MCF 10A (cell line): ENCODE data around the gene VASP. TPM values are rescaled to one million over a fixed set of nuclear protein-coding genes. Genes with fewer than 3 reads are reported as not detected.

Experiments used
- BruUV-seq: library from RNA; stranded (reverse); fragments of 400-500 nt; replicated peaks from 2 replicates; lab custom pipeline; 2021; lab: Mats Ljungman, UMichigan
- CTCF ChIA-PET: fragments of 300-600 bp; sonication (Branson Sonifier 250); formaldehyde crosslinking; extraction: SDS; loops from one replicate; lab custom pipeline; 2021; ENCODE audit warnings: antibody characterized with exemption, inconsistent platforms; lab: Yijun Ruan, JAX
- POLR2A ChIA-PET: fragments of 300-600, 350-650 bp; sonication (Branson Sonifier 250); formaldehyde crosslinking; extraction: SDS; loops from one replicate; lab custom pipeline; 2020; ENCODE audit warnings: antibody characterized with exemption, inconsistent platforms; lab: Yijun Ruan, JAX
- DNase-seq: peaks from one replicate; pipeline ENCODE4 v3.0.0-alpha.2; 2018; ENCODE audit not compliant: unreplicated experiment
- H3K27ac Mint-ChIP-seq: one replicate; pipeline ENCODE4 v1.8.0; 2022; ENCODE audit warnings: mild to moderate bottlenecking, low read depth, mixed read lengths; ENCODE audit not compliant: unreplicated experiment
- H3K27me3 Mint-ChIP-seq: one replicate; pipeline ENCODE4 v1.8.0; 2022; ENCODE audit warnings: mixed read lengths; ENCODE audit not compliant: insufficient read depth, unreplicated experiment
- H3K36me3 Mint-ChIP-seq: one replicate; pipeline ENCODE4 v1.8.0; 2022; ENCODE audit warnings: mild to moderate bottlenecking, moderate library complexity, mixed read lengths; ENCODE audit not compliant: insufficient read depth, unreplicated experiment
- H3K4me1 Mint-ChIP-seq: one replicate; pipeline ENCODE4 v1.8.0; 2022; ENCODE audit warnings: mixed read lengths; ENCODE audit not compliant: insufficient read depth, unreplicated experiment
- H3K4me3 Mint-ChIP-seq: one replicate; pipeline ENCODE4 v1.8.0; 2022; ENCODE audit warnings: mild to moderate bottlenecking, moderate library complexity, mixed read lengths; ENCODE audit not compliant: unreplicated experiment
- H3K9me3 Mint-ChIP-seq: one replicate; pipeline ENCODE4 v1.8.0; 2022; ENCODE audit warnings: mixed read lengths; ENCODE audit not compliant: unreplicated experiment
- CTCF ChIP-seq: fragments of 200-600 bp; IDR thresholded peaks from one replicate; pipeline ENCODE4 v1.8.0; 2022; ENCODE audit warnings: antibody characterized with exemption, mild to moderate bottlenecking; ENCODE audit not compliant: unreplicated experiment
- intact Hi-C: fragments of 100-400 bp; cut with micrococcal nuclease; formaldehyde crosslinking; loops from 2 replicates; pipeline ENCODE4 v1.14.1; 2022
- total RNA-seq: library from RNA; stranded (reverse); gene quantifications from 2 replicates; pipeline ENCODE4 v1.2.3, GENCODE V29; 2022

The VASP gene
- total RNA-seq, 1 experiment from 2014 or later, result 178 TPM

DNA sequence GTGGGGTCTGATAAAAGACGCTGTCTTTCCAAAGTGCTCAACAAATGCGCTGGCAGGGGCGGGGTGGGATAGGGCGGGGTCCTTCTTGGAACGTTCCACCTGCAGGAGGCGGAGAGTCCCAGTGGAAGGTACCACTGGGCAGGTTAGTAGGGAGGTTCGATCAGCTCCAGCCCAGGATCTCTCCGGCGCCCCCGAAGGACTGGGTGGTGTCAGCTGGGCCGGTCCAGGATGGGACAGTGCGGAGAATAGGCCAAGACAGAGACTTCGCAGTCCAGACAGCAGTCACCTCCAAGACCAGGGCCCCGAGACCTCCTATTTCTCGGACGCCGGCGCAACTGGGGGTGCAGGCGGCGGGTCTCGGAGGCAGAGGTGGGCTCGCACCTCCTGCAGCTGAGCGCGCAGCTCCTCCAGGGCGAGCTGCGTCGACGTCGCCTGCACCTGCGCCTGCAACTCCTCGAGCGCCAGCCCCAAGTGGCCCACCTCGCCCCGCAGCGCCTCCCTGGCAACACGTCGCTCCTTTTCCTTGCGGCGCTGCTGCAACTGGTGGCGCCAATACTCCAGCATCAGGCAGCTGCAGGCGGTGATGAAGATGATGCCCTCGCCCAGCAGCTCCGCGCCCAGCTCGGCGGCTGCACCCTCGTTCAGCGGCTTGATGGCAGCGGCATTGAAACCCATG, 21.6 kb downstream of the VASP start:
- H3K9me3 Mint-ChIP-seq, result no peaks in the 10 kb centered on the region
- TF ChIP-seq CTCF, result no peak
- POLR2A ChIA-PET, result interaction anchor here (1.0 to 2.2 kb wide), 6 partner anchors 14 to 114 kb away, joined by 3 to 6 read pairs (median 5); partner anchors contain the start of gene OPA3
- H3K4me1 Mint-ChIP-seq, result peaks cover 13% of the 10 kb centered on the region
- no peaks in the 10 kb centered on the region for H3K27me3 Mint-ChIP-seq
- H3K36me3 Mint-ChIP-seq, result peaks cover 49% of the 10 kb centered on the region
- H3K27ac Mint-ChIP-seq, result no peak overlapping the region
- DNase-seq, result peak; percentile 29
- H3K4me3 Mint-ChIP-seq, result peak overlapping the region; percentile 46
- CTCF ChIA-PET, result interaction anchor here (0.5 kb wide), 1 partner anchor 712 kb away, joined by 3 read pairs; no protein-coding TSS in a partner anchor
- intact Hi-C loops, result no loop called here
- no TSS peak for BruUV-seq

GRCh38 chr19:45529420-45529785, 22.1 kb downstream of the VASP start:
- no peak overlapping the region for H3K4me3 Mint-ChIP-seq
- intact Hi-C loops, result no loop called here
- no peak for DNase-seq
- peaks cover 13% of the 10 kb centered on the region for H3K4me1 Mint-ChIP-seq
- H3K27ac Mint-ChIP-seq, result no peak overlapping the region
- no TSS peak for BruUV-seq
- ChIA-PET POLR2A (interaction anchor here (1.4 to 2.2 kb wide), 3 partner anchors 19 to 113 kb away, joined by 5 to 6 read pairs (median 5); no protein-coding TSS in a partner anchor), CTCF (no interaction called here)
- no peak for TF ChIP-seq CTCF
- no peaks in the 10 kb centered on the region for H3K27me3 Mint-ChIP-seq
- no peaks in the 10 kb centered on the region for H3K9me3 Mint-ChIP-seq
- peaks cover 44% of the 10 kb centered on the region for H3K36me3 Mint-ChIP-seq

DNA sequence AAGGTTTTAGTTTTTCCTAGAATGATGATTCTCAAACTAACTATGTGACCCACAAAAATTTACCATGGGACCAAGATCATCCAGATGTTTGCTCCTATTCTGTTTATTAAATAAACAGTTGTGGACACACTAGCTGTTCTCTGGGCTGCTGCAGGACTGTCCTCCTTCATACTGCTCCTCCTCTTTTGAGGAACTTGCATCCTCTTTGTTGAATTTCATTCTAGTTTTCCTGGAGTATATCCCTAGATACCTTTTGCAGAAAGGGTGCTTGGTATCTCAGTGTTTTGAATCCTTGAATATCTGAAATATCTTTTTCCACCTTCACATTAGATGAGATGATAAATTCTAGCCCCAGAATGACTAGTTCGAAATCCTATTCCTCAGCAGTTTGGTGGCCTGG, 24.1 kb downstream of the VASP start:
- BruUV-seq, result no TSS peak
- Mint-ChIP-seq H3K4me3 (no peak overlapping the region), H3K27me3 (no peaks in the 10 kb centered on the region), H3K27ac (no peak overlapping the region), H3K36me3 (peaks cover 24% of the 10 kb centered on the region), H3K4me1 (peaks cover 13% of the 10 kb centered on the region), H3K9me3 (no peaks in the 10 kb centered on the region)
- TF ChIP-seq CTCF, result no peak
- ChIA-PET CTCF (interaction anchor here (1.0 kb wide), 1 partner anchor 39 kb away, joined by 3 read pairs; no protein-coding TSS in a partner anchor), POLR2A (no interaction called here)
- no peak for DNase-seq
- intact Hi-C loops, result no loop called here

DNA sequence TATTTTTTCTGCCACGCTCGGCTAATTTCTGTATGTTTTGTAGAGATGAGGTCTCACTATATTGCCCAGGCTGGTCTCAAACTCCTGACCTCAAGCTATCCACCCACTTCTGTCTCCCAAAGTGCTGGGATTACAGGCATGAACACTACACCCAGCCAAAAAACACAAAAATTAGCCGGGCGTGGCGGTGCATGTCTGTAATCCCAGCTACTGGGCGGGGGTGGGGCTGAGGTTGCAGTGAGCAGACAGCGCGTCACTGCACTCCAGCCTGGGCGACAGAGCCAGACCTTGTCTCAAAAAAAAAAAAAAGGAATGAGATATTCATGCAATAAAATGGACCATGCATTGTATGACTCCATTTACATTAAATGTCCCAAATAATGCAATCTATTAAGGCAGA, 32.2 kb downstream of the VASP start:
- Mint-ChIP-seq H3K9me3 (no peaks in the 10 kb centered on the region), H3K4me1 (peaks cover 6% of the 10 kb centered on the region), H3K27ac (peak overlapping the region; percentile 64), H3K4me3 (no peak overlapping the region), H3K36me3 (peaks cover 6% of the 10 kb centered on the region), H3K27me3 (no peaks in the 10 kb centered on the region)
- ChIA-PET CTCF (interaction anchor here (1.3 kb wide), 1 partner anchor 103 kb away, joined by 3 read pairs; no protein-coding TSS in a partner anchor), POLR2A (no interaction called here)
- no peak for TF ChIP-seq CTCF
- intact Hi-C loops, result no loop called here
- no TSS peak for BruUV-seq
- DNase-seq, result peak; percentile 63
